K562 (cell line): Measurements from ENCODE around the gene EML1.

Source experiments
- CBX3 ChIP-seq, 2 experiments: IDR thresholded peaks; 1 replicate in 1 of 2; 2 replicates in 1 of 2; pipeline ENCODE4 v1.6.1; 2012; ENCODE audit warnings: inconsistent platforms in 2 of 2, low read length in 2 of 2, borderline replicate concordance in 1 of 2, control low read depth in 1 of 2
- CHD2 ChIP-seq: IDR thresholded peaks from 2 replicates; pipeline ENCODE4 v1.6.1; 2011; ENCODE audit warnings: low read depth, low read length
- CREM ChIP-seq: IDR thresholded peaks from 2 replicates; pipeline ENCODE4 v1.6.1; 2014; ENCODE audit warnings: antibody characterized with exemption, low read depth
- ESRRA ChIP-seq: fragments of 450-650 bp; IDR thresholded peaks from 2 replicates; pipeline ENCODE4 v1.6.1; 2014; ENCODE audit warnings: low read depth, mild to moderate bottlenecking, moderate library complexity, borderline replicate concordance
- ETV6 ChIP-seq, 3 experiments: fragments of 150-350 bp in 1 of 3; sonication (generic) in 1 of 3; formaldehyde crosslinking in 1 of 3; IDR thresholded peaks; 2 replicates each; pipeline versions ENCODE4 v1.6.1 to v1.8.0; 2014 to 2022; ENCODE audit warnings: borderline replicate concordance in 2 of 3, low read depth in 2 of 3, antibody characterized with exemption in 1 of 3, low read length in 1 of 3, mild to moderate bottlenecking in 1 of 3, missing genetic modification reagents in 1 of 3
- HDAC6 ChIP-seq: IDR thresholded peaks from 2 replicates; pipeline ENCODE4 v1.6.1; 2012; ENCODE audit warnings: low read depth, mild to moderate bottlenecking, control low read depth, inconsistent platforms, low read length, moderate library complexity
- MAX ChIP-seq: sonication (generic); formaldehyde crosslinking; IDR thresholded peaks from 2 replicates; pipeline ENCODE4 v1.9.0; 2022; ENCODE audit warnings: mild to moderate bottlenecking, missing genetic modification reagents
- MTA2 ChIP-seq: fragments of 450-650 bp; IDR thresholded peaks from 2 replicates; pipeline ENCODE4 v1.6.1; 2016; ENCODE audit warnings: low read depth
- POLR2A ChIP-seq: fragments of 450-650 bp; conservative IDR thresholded peaks from 2 replicates; pipeline ENCODE4 v1.6.1; 2016
- POLR2AphosphoS5 ChIP-seq: IDR thresholded peaks from 2 replicates; pipeline ENCODE4 v1.6.1; 2011; ENCODE audit warnings: mild to moderate bottlenecking, low read depth, low read length, moderate library complexity; ENCODE audit not compliant: control insufficient read depth, insufficient read depth
- TEAD2 ChIP-seq: fragments of 450-650 bp; IDR thresholded peaks from 2 replicates; pipeline ENCODE4 v1.6.1; 2016; ENCODE audit warnings: missing genetic modification characterization, control low read depth, missing compliant biosample characterization
- ZNF263 ChIP-seq: sonication (generic); formaldehyde crosslinking; IDR thresholded peaks from 2 replicates; pipeline ENCODE4 v1.8.0; 2022; ENCODE audit warnings: mild to moderate bottlenecking, missing genetic modification reagents, borderline replicate concordance
- ZNF3 ChIP-seq: fragments of 250-450 bp; sonication (Bioruptor Pico); IDR thresholded peaks from 2 replicates; pipeline ENCODE4 v1.5.0; 2021; ENCODE audit warnings: mild to moderate bottlenecking, moderate library complexity
- TF ChIP-seq, protein P1 (sequence below), 3 experiments: IDR thresholded peaks in 2 of 3; conservative IDR thresholded peaks in 1 of 3; 2 replicates each; pipeline ENCODE4 v1.5.1; 2011 to 2012; ENCODE audit warnings: low read length in 3 of 3, mild to moderate bottlenecking in 3 of 3, control low read depth in 2 of 3, improper control_type of control experiment in 1 of 3, inconsistent platforms in 1 of 3, low read depth in 1 of 3, mixed read lengths in 1 of 3, moderate library complexity in 1 of 3; ENCODE audit not compliant: insufficient read depth in 2 of 3

DNA sequence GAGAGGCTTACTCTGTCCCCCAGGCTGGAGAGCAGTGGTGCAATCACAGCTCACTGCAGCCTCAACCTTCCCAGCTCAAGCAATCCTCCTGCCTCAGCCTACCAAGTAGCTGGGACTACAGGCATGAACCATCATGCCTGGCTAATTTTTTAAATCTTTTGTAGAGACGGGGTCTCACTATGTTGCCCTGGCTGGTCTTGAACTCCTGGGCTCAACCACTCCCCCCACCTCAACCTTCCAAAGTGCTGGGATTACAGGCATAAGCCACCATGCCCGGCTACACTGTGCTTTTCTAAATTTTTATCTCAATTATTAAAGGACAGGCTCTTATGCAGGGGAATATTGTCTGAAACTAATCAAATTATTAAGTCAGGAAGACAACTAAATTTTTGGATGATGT, 44.6 kb downstream of the EML1 start:
- no peak for TF ChIP-seq POLR2AphosphoS5
- TF ChIP-seq MAX (CRISPR knock-in tag): no peak
- TF ChIP-seq ETV6 (IDR thresholded peaks at IDR 0.05; ENCODE audit: borderline replicate concordance in 1 of 2, low read depth in 2 of 2, low read length in 1 of 2): no peak
- no peak for TF ChIP-seq ETV6 (CRISPR knock-in tag; IDR thresholded peaks at IDR 0.05; ENCODE audit: borderline replicate concordance)
- no peak for TF ChIP-seq ZNF263 (CRISPR knock-in tag)
- no peak for TF ChIP-seq CHD2
- TF ChIP-seq, protein P1, sequence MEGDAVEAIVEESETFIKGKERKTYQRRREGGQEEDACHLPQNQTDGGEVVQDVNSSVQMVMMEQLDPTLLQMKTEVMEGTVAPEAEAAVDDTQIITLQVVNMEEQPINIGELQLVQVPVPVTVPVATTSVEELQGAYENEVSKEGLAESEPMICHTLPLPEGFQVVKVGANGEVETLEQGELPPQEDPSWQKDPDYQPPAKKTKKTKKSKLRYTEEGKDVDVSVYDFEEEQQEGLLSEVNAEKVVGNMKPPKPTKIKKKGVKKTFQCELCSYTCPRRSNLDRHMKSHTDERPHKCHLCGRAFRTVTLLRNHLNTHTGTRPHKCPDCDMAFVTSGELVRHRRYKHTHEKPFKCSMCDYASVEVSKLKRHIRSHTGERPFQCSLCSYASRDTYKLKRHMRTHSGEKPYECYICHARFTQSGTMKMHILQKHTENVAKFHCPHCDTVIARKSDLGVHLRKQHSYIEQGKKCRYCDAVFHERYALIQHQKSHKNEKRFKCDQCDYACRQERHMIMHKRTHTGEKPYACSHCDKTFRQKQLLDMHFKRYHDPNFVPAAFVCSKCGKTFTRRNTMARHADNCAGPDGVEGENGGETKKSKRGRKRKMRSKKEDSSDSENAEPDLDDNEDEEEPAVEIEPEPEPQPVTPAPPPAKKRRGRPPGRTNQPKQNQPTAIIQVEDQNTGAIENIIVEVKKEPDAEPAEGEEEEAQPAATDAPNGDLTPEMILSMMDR (IDR thresholded peaks at IDR 0.05 in 2 of 3, conservative IDR thresholded peaks at IDR 0.05 in 1 of 3; ENCODE audit: insufficient read depth in 2 of 3, low read depth in 1 of 3, low read length in 3 of 3): no peak
- TF ChIP-seq CREM: no peak
- TF ChIP-seq MTA2: no peak
- no peak for TF ChIP-seq POLR2A
- no peak for TF ChIP-seq ZNF3
- no peak for TF ChIP-seq HDAC6
- no peak for TF ChIP-seq CBX3 (IDR thresholded peaks at IDR 0.05; ENCODE audit: borderline replicate concordance in 1 of 2, low read length in 2 of 2)
- no peak for TF ChIP-seq TEAD2 (tag)
- TF ChIP-seq ESRRA: no peak
